GM12891 (cell line): ENCODE data around the gene PTN.

Source experiments
- DNase-seq: peaks from one replicate; pipeline ENCODE4 v3.0.0; 2011; ENCODE audit warnings: low spot score; ENCODE audit not compliant: insufficient read length
- FAIRE-seq: peaks from 2 replicates; lab custom pipeline; 2011; peaks lifted over from hg19 to GRCh38; lab: Jason Lieb, UNC
- PAX5 ChIP-seq: IDR thresholded peaks from 2 replicates; pipeline ENCODE4 v1.6.1; 2011; ENCODE audit warnings: low read length, moderate library complexity, mild to moderate bottlenecking; ENCODE audit not compliant: insufficient read depth, severe bottlenecking
- POLR2A ChIP-seq: IDR thresholded peaks from 2 replicates; pipeline ENCODE4 v1.6.1; 2011; ENCODE audit warnings: low read depth, low read length, control low read depth
- POLR2AphosphoS5 ChIP-seq: IDR thresholded peaks from 2 replicates; pipeline ENCODE4 v1.6.1; 2011; ENCODE audit warnings: low read depth, low read length, control low read depth
- POU2F2 ChIP-seq: IDR thresholded peaks from 2 replicates; pipeline ENCODE4 v1.6.1; 2011; ENCODE audit warnings: low read depth, mild to moderate bottlenecking, control low read depth, low read length, moderate library complexity
- SPI1 ChIP-seq: IDR thresholded peaks from 2 replicates; pipeline ENCODE4 v1.6.1; 2011; ENCODE audit warnings: low read depth, low read length, control low read depth
- TAF1 ChIP-seq: IDR thresholded peaks from 2 replicates; pipeline ENCODE4 v1.6.1; 2011; ENCODE audit warnings: low read depth, low read length, control low read depth

PTN gene

GRCh38 chr7:137328373-137329120, 15.0 kb downstream of the PTN start:
- no peak for FAIRE-seq
- TF ChIP-seq POLR2A, result no peak
- TF ChIP-seq POU2F2, result no peak
- TF ChIP-seq TAF1, result no peak
- no peak for DNase-seq

- no peak for DNase-seq
- no peak for TF ChIP-seq TAF1
- TF ChIP-seq POLR2A, result no peak
- no peak for TF ChIP-seq PAX5
- no peak for TF ChIP-seq POU2F2
- TF ChIP-seq SPI1, result no peak
- no peak for TF ChIP-seq POLR2AphosphoS5
- FAIRE-seq, result no peak
Observed at GRCh38 chr7:137325927-137326326, 17.6 kb downstream of the PTN start.

- no peak for TF ChIP-seq TAF1
- DNase-seq (no peak), FAIRE-seq (no peak)
Observed at GRCh38 chr7:137324796-137325696, 18.5 kb downstream of the PTN start.

- TF ChIP-seq POLR2AphosphoS5, result no peak
- no peak for TF ChIP-seq SPI1
- no peak for TF ChIP-seq TAF1
- no peak for TF ChIP-seq POU2F2
- TF ChIP-seq POLR2A, result no peak
- no peak for TF ChIP-seq PAX5
- DNase-seq, result no peak
- no peak for FAIRE-seq
Observed at GRCh38 chr7:137316648-137317353, 26.7 kb downstream of the PTN start.

GRCh38 chr7:137313201-137313600, 30.3 kb downstream of the PTN start:
- no peak for TF ChIP-seq POLR2A
- no peak for TF ChIP-seq PAX5
- no peak for TF ChIP-seq TAF1
- TF ChIP-seq POLR2AphosphoS5, result no peak
- no peak for TF ChIP-seq SPI1
- TF ChIP-seq POU2F2, result no peak
- no peak for FAIRE-seq
- DNase-seq, result no peak

GRCh38 chr7:137306748-137307147, 36.8 kb downstream of the PTN start:
- DNase-seq, result no peak
- TF ChIP-seq PAX5, result no peak
- TF ChIP-seq TAF1, result no peak
- no peak for TF ChIP-seq POLR2AphosphoS5
- TF ChIP-seq POU2F2, result no peak
- FAIRE-seq, result no peak

DNA sequence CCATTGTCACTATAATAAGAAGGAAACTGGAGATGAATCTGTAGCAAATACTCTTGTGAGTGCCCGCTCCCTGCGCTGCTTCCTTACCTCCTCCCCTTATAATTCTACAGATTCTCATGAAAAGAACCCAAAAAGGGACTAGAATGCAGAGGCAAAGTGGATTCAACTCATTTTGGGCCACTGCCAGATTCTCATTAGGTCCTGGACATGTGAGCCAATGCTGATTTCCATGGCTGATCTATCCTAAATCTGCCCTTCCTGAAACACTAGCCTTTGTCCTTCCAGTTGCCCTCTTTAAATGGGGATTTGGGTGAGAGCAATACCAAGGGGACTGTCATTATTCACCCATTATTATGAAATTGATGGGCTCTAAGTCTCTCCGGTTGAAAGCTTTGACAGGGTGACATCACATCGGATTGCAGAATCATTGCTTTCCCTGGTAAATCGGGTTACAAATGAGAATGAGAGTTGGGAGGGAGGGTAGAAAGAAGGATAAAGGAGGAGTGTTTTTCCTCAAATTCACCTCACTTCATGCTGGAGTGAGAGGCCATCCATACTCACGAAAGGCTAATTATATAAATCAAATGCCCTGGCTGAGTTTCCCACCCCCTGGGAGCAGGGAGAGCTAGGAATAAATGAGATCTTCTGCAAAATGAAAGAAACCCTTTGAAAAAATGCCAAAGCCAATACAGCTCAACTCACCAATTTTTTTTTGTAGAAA, 37.5 kb downstream of the PTN start:
- TF ChIP-seq POLR2A (no peak), POLR2AphosphoS5 (no peak), POU2F2 (no peak), TAF1 (no peak), SPI1 (no peak), PAX5 (no peak)

DNA sequence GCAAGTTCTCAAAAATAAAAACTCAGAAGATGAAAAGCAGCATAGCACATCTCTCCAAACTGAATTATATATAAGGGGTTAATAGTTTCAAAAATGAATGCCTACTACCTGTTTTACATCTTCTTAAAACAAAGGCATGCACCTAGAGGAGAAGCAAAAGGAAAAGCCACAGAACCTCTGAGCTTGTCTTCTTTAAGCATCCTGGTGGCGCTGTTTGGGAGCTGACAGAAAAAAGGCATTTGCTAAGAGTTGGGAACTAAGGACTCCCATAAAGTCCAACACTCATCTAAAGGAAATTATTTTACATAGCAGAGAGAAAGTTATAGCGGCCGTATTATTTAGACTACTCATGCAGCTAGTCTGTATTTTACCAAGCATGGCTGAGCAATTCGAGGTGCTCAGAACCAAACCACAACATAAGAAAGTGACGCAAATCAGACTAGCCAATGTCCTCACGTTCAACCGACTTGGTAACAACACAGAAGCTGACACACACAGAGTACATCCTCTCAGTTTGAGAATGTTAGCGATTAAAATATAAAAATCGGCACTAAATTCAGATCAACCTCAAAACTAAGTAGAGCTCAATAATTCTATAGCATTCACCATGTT, 38.8 kb downstream of the PTN start:
- no peak for DNase-seq
- TF ChIP-seq POLR2A (no peak), SPI1 (no peak)
- no peak for FAIRE-seq

More for the DNA sequence above, 37.5 kb downstream of the PTN start:
- FAIRE-seq (no peak), DNase-seq (no peak)

- TF ChIP-seq POLR2AphosphoS5, result no peak
- DNase-seq (no peak), FAIRE-seq (no peak)
Observed at GRCh38 chr7:137304165-137304564, 39.4 kb downstream of the PTN start.

- no peak for DNase-seq
- FAIRE-seq, result no peak
- TF ChIP-seq TAF1 (no peak), PAX5 (no peak), POLR2AphosphoS5 (no peak), SPI1 (no peak), POLR2A (no peak)
Observed at GRCh38 chr7:137302081-137302480, 41.5 kb downstream of the PTN start.
